ENCODE results near the gene KLHL35.

KLHL35 gene

DNA sequence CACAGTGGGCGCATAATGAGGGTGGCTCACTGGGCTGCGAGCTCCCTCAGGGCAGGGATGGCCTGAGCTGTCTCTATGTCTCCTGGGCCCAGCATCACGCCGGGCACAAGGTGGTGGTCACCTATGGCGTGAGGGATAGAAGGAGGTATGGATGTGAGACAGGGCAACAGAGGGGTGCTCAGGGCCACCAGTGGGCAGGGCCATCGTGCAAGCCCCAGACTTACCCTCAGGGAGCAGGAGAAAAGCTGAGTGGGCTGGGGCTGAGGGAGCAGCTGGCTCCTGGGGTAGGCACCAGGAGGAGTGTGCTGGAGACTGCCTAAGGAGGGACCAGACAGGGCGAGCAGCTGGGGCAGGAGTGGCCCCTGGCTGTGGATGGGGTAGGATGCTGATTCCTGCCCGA, 34.3 kb upstream of the KLHL35 start:
- Histone ChIP-seq H2AFZ (ENCODE audit: low read depth, low read length) (no peak overlapping the region), H3K4ac (ENCODE audit: low read depth in 1 of 2, low read length in 2 of 2) (no peak overlapping the region), H3K27ac (ENCODE audit: low read length, poor library complexity, severe bottlenecking) (no peak overlapping the region), H3K79me1 (replicated peaks; ENCODE audit: low read length, poor library complexity, severe bottlenecking) (no peaks in the 10 kb centered on the region), H2BK12ac (ENCODE audit: low read length in 2 of 2) (peak overlapping the region in 1 of 2 experiments; percentile 18), H3K4me3 (ENCODE audit: insufficient read depth in 1 of 2, low read depth in 1 of 2, low read length in 2 of 2) (no peak overlapping the region), H2BK5ac (ENCODE audit: low read depth, low read length, poor library complexity, severe bottlenecking) (no peak overlapping the region), H3K18ac (ENCODE audit: low read depth in 1 of 2, low read length in 2 of 2) (no peak overlapping the region), H2BK15ac (ENCODE audit: low read depth, poor library complexity, severe bottlenecking) (no peak overlapping the region), H2AK5ac (ENCODE audit: low read length, severe bottlenecking) (peak overlapping the region; percentile 68), H3K4me2 (ENCODE audit: low read length, poor library complexity, severe bottlenecking) (no peak overlapping the region), H3K4me1 (ENCODE audit: control insufficient read depth, insufficient read depth, low read depth, low read length) (peaks cover 36% of the 10 kb centered on the region), H3K9ac (ENCODE audit: low read length) (no peak overlapping the region), H3K14ac (ENCODE audit: low read length in 2 of 2) (peak overlapping the region in 1 of 2 experiments; percentile 31), H3K23ac (ENCODE audit: low read length in 2 of 2) (no peak overlapping the region), H4K8ac (ENCODE audit: low read length) (no peak overlapping the region), H4K91ac (ENCODE audit: low read length) (no peak overlapping the region), H3K27me3 (ENCODE audit: control insufficient read depth in 1 of 2, insufficient read depth in 1 of 2, low read length in 2 of 2) (no peaks in the 10 kb centered on the region), H2BK120ac (ENCODE audit: low read depth, low read length) (no peak overlapping the region), H3K9me3 (ENCODE audit: control insufficient read depth, low read length) (no peaks in the 10 kb centered on the region), H3K36me3 (ENCODE audit: control insufficient read depth in 1 of 2, insufficient read depth in 2 of 2, low read depth in 1 of 2, low read length in 2 of 2) (no peaks in the 10 kb centered on the region)
- DNase-seq: no peak
- WGBS: 95% methylated on average over 7 of the region's 8 CpGs

DNA sequence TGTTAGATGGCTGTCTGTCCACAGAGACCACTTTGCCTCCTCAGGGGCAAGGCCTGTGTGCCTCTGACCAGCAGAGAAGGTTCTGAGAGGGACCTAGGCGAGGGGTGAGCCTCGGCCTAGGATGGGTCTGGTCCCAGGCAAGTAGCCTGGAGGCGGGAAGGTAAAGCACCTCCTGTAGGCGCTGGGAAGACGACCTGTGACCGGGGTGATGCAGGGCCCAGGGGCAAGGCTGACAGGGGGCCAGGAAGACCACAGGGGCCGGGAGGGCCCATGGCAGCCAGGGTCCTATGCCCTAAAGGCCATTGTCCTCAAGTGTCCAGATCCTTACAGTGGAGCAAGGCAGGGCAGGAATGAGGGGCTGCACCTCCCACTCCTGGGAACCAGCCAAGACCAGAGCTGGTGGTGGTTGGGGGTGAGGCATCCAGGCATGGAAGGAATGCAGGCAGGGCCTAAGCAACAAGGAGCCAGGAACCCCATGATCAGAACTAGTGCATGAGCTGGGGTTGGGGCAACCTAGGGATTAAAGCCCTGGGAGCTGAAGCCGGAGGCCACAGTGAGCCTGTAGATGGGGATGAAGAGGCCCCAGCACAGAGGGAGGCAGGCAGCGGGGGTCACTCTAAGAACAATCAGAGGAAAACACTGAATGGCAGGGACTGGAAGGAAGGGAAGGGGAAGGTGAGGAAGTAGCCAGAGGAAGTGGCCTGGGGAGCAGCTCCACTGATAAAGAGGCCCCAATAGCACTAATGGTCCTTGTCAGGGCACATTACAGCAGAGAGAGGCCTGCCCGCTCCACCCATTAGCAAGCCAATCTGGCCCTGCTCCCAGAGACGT, 32.9 kb upstream of the KLHL35 start:
- no peak overlapping the region for H3K4me2 ChIP-seq (ENCODE audit: low read length, poor library complexity, severe bottlenecking)
- H3K23ac ChIP-seq (ENCODE audit: low read length in 2 of 2): no peak overlapping the region
- H3K79me1 ChIP-seq (replicated peaks; ENCODE audit: low read length, poor library complexity, severe bottlenecking): no peaks in the 10 kb centered on the region
- H3K18ac ChIP-seq (ENCODE audit: low read depth in 1 of 2, low read length in 2 of 2): peak overlapping the region; percentile 33 to 37
- H3K4ac ChIP-seq (ENCODE audit: low read depth in 1 of 2, low read length in 2 of 2): peak overlapping the region in 1 of 2 experiments; percentile 11
- H3K36me3 ChIP-seq (ENCODE audit: control insufficient read depth in 1 of 2, insufficient read depth in 2 of 2, low read depth in 1 of 2, low read length in 2 of 2): no peaks in the 10 kb centered on the region
- peak; percentile 26 for DNase-seq
- peak overlapping the region in 1 of 2 experiments; percentile 47 for H2BK12ac ChIP-seq (ENCODE audit: low read length in 2 of 2)
- peak overlapping the region; percentile 65 for H4K91ac ChIP-seq (ENCODE audit: low read length)
- H2AFZ ChIP-seq (ENCODE audit: low read depth, low read length): no peak overlapping the region
- no peak overlapping the region for H2BK120ac ChIP-seq (ENCODE audit: low read depth, low read length)
- H3K27me3 ChIP-seq (ENCODE audit: control insufficient read depth in 1 of 2, insufficient read depth in 1 of 2, low read length in 2 of 2): no peaks in the 10 kb centered on the region
- no peaks in the 10 kb centered on the region for H3K9me3 ChIP-seq (ENCODE audit: control insufficient read depth, low read length)
- H3K4me3 ChIP-seq (ENCODE audit: insufficient read depth in 1 of 2, low read depth in 1 of 2, low read length in 2 of 2): no peak overlapping the region
- no peak overlapping the region for H3K9ac ChIP-seq (ENCODE audit: low read length)
- H2BK5ac ChIP-seq (ENCODE audit: low read depth, low read length, poor library complexity, severe bottlenecking): no peak overlapping the region
- H2BK15ac ChIP-seq (ENCODE audit: low read depth, poor library complexity, severe bottlenecking): peak overlapping the region; percentile 26
- H2AK5ac ChIP-seq (ENCODE audit: low read length, severe bottlenecking): peak overlapping the region; percentile 68
- peak overlapping the region; percentile 21 for H3K27ac ChIP-seq (ENCODE audit: low read length, poor library complexity, severe bottlenecking)
- peak overlapping the region; percentile 42 for H4K8ac ChIP-seq (ENCODE audit: low read length)
- no peak overlapping the region for H3K14ac ChIP-seq (ENCODE audit: low read length in 2 of 2)
- H3K4me1 ChIP-seq (ENCODE audit: control insufficient read depth, insufficient read depth, low read depth, low read length): peaks cover 39% of the 10 kb centered on the region
- WGBS: 88% methylated on average over 11 of the region's 11 CpGs

DNA sequence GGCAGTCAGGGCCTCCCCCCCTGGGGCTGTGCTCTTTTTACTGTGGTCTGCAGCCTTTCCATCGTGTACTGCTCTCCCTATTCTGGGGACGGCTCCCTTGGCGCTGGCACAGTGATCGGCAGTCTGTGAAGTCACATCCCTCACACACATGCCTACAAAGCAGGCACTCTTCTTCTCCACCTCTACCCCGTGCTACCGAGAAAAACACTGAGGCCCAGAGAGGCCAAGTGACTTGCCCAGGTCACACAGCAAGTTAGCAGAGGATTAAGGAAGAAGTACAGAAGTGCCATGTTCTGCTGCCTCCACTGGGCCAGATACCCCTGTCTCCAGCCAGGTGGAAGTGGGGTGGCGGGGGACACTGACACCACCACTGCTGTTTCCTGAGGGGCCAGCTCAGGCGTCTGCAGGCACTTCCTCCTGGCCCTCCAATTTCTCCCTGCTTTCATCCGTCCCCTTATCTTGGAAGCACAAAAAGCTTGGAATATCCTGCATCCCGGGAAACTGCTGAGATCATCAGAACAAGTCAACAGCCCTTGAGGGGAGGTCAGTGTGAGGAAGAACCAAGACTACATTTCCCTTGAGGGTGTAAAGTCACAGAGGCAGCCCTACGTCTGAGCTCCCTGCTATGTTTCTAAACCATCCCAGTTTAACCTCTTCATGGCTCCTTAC, 30.2 kb upstream of the KLHL35 start:
- no peak overlapping the region for H2AK5ac ChIP-seq (ENCODE audit: low read length, severe bottlenecking)
- no peak overlapping the region for H4K8ac ChIP-seq (ENCODE audit: low read length)
- no peak overlapping the region for H4K91ac ChIP-seq (ENCODE audit: low read length)
- H2BK12ac ChIP-seq (ENCODE audit: low read length in 2 of 2): no peak overlapping the region
- H2BK15ac ChIP-seq (ENCODE audit: low read depth, poor library complexity, severe bottlenecking): no peak overlapping the region
- 62% methylated on average over 10 of the region's 11 CpGs for WGBS
- H2BK120ac ChIP-seq (ENCODE audit: low read depth, low read length): no peak overlapping the region
- no peak overlapping the region for H3K18ac ChIP-seq (ENCODE audit: low read depth in 1 of 2, low read length in 2 of 2)
- no peak overlapping the region for H3K4me3 ChIP-seq (ENCODE audit: insufficient read depth in 1 of 2, low read depth in 1 of 2, low read length in 2 of 2)
- no peak for DNase-seq
- no peaks in the 10 kb centered on the region for H3K27me3 ChIP-seq (ENCODE audit: control insufficient read depth in 1 of 2, insufficient read depth in 1 of 2, low read length in 2 of 2)
- H2AFZ ChIP-seq (ENCODE audit: low read depth, low read length): no peak overlapping the region
- no peak overlapping the region for H3K9ac ChIP-seq (ENCODE audit: low read length)
- no peaks in the 10 kb centered on the region for H3K9me3 ChIP-seq (ENCODE audit: control insufficient read depth, low read length)
- no peak overlapping the region for H3K4me2 ChIP-seq (ENCODE audit: low read length, poor library complexity, severe bottlenecking)
- peaks cover 28% of the 10 kb centered on the region for H3K4me1 ChIP-seq (ENCODE audit: control insufficient read depth, insufficient read depth, low read depth, low read length)
- no peak overlapping the region for H3K27ac ChIP-seq (ENCODE audit: low read length, poor library complexity, severe bottlenecking)
- H3K79me1 ChIP-seq (replicated peaks; ENCODE audit: low read length, poor library complexity, severe bottlenecking): no peaks in the 10 kb centered on the region
- no peak overlapping the region for H2BK5ac ChIP-seq (ENCODE audit: low read depth, low read length, poor library complexity, severe bottlenecking)
- no peak overlapping the region for H3K14ac ChIP-seq (ENCODE audit: low read length in 2 of 2)
- H3K4ac ChIP-seq (ENCODE audit: low read depth in 1 of 2, low read length in 2 of 2): no peak overlapping the region
- no peaks in the 10 kb centered on the region for H3K36me3 ChIP-seq (ENCODE audit: control insufficient read depth in 1 of 2, insufficient read depth in 2 of 2, low read depth in 1 of 2, low read length in 2 of 2)
- H3K23ac ChIP-seq (ENCODE audit: low read length in 2 of 2): no peak overlapping the region

DNA sequence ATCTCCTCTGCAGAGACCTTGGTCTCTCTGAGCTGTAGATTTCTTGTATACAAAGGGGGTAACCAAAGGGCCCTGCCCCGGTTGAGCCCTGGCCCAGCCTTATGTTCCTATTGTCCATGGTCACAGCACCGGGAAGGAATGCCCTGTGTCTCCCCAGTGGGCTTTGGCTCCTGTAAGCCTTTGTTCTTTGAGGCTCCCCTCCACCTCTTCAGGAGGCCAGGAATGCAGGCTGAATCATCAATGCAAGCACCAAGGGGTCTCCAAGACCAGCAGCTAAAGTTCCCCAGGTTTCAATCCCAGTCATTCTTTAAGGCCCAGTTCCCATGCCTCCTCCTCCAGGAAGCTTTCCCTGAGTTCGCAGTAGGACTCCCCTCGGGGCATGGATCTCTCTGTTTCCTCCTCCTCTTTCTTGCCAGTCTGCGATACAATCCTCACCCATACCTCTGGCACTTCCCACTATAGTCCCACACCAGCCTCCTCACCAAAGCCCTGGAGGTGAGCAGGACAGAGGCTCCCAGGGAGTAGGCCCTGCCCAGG, 29.2 kb upstream of the KLHL35 start:
- Histone ChIP-seq H3K36me3 (ENCODE audit: control insufficient read depth in 1 of 2, insufficient read depth in 2 of 2, low read depth in 1 of 2, low read length in 2 of 2) (no peaks in the 10 kb centered on the region), H2BK120ac (ENCODE audit: low read depth, low read length) (no peak overlapping the region), H2BK12ac (ENCODE audit: low read length in 2 of 2) (no peak overlapping the region), H3K14ac (ENCODE audit: low read length in 2 of 2) (no peak overlapping the region), H3K9ac (ENCODE audit: low read length) (no peak overlapping the region), H3K79me1 (replicated peaks; ENCODE audit: low read length, poor library complexity, severe bottlenecking) (no peaks in the 10 kb centered on the region), H4K8ac (ENCODE audit: low read length) (no peak overlapping the region), H2AFZ (ENCODE audit: low read depth, low read length) (no peak overlapping the region), H4K91ac (ENCODE audit: low read length) (no peak overlapping the region), H3K4me2 (ENCODE audit: low read length, poor library complexity, severe bottlenecking) (no peak overlapping the region), H2AK5ac (ENCODE audit: low read length, severe bottlenecking) (no peak overlapping the region), H2BK15ac (ENCODE audit: low read depth, poor library complexity, severe bottlenecking) (no peak overlapping the region), H3K9me3 (ENCODE audit: control insufficient read depth, low read length) (no peaks in the 10 kb centered on the region), H3K27ac (ENCODE audit: low read length, poor library complexity, severe bottlenecking) (no peak overlapping the region), H3K18ac (ENCODE audit: low read depth in 1 of 2, low read length in 2 of 2) (no peak overlapping the region), H3K23ac (ENCODE audit: low read length in 2 of 2) (no peak overlapping the region), H3K4me1 (ENCODE audit: control insufficient read depth, insufficient read depth, low read depth, low read length) (peaks cover 26% of the 10 kb centered on the region), H3K27me3 (ENCODE audit: control insufficient read depth in 1 of 2, insufficient read depth in 1 of 2, low read length in 2 of 2) (no peaks in the 10 kb centered on the region), H2BK5ac (ENCODE audit: low read depth, low read length, poor library complexity, severe bottlenecking) (no peak overlapping the region), H3K4me3 (ENCODE audit: insufficient read depth in 1 of 2, low read depth in 1 of 2, low read length in 2 of 2) (no peak overlapping the region), H3K4ac (ENCODE audit: low read depth in 1 of 2, low read length in 2 of 2) (no peak overlapping the region)
- no peak for DNase-seq
- WGBS: 75% methylated on average over 5 of the region's 5 CpGs

All from mesenchymal stem cell (in vitro differentiated cells and primary cell).